Measurements from ENCODE around the gene STIM1.

The STIM1 gene

DNA sequence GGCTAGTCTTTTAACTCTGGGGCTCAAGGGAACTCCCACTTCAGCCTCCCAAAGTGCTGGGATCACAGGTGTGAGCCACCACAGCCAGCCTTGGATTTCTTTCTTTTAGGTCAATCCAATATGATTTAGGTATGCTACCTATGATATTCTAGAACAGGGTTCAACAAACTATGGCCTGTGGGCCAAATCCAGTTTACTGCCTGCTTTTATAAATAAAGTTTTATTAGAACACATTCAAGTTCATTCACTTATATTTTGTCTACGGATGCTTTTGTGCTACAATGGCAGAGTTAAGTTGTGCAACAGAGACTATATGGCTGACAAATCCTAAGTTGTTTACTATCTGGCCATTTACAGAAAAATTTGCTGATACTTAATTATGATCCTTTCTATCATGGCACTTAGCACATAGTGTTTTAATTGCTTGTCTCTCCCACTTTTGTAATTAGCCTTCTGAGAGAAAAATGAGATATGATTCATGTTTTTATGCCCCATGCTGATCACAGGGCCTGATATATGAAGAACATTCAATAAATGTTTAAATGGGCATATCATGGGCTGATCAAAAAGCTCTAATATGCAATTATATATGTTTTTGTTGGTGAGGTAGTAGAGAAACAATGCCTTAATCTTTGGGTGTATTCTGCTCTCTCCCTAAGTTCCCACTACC, 109.6 kb downstream of the STIM1 start:
- POLR2A ChIA-PET (ENCODE audit: low non-redundant PET): no interaction called here
- no peak overlapping the region for H3K27ac ChIP-seq
- DNase-seq (ENCODE audit: low spot score): no peak
- CTCF ChIA-PET: interaction anchor here (0.6 to 0.7 kb wide), 2 partner anchors 11 to 110 kb away, joined by 3 read pairs; no protein-coding TSS in a partner anchor
- TF ChIP-seq, protein P1, sequence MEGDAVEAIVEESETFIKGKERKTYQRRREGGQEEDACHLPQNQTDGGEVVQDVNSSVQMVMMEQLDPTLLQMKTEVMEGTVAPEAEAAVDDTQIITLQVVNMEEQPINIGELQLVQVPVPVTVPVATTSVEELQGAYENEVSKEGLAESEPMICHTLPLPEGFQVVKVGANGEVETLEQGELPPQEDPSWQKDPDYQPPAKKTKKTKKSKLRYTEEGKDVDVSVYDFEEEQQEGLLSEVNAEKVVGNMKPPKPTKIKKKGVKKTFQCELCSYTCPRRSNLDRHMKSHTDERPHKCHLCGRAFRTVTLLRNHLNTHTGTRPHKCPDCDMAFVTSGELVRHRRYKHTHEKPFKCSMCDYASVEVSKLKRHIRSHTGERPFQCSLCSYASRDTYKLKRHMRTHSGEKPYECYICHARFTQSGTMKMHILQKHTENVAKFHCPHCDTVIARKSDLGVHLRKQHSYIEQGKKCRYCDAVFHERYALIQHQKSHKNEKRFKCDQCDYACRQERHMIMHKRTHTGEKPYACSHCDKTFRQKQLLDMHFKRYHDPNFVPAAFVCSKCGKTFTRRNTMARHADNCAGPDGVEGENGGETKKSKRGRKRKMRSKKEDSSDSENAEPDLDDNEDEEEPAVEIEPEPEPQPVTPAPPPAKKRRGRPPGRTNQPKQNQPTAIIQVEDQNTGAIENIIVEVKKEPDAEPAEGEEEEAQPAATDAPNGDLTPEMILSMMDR (conservative IDR thresholded peaks at IDR 0.05; ENCODE audit: low read depth): no peak

DNA sequence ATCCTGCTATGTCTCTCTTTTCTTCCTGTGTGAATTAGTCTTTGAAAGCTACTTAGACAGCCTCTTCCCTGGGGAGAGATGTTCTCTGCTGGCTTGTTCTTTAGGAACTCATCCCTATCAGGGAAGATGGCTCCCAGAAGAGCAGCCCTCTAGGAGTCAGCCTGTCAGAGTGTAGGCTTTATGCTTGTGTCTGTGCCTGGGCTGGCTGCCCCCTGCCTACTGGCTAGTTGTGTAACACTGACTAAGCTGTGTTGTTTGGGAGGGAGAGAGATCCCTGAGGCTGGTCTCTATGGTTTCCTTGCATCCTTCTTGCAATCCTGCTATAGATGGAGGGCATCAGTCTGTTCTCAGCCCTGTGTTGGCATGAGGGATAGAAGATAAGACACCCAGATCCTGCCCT, 112.2 kb downstream of the STIM1 start:
- DNase-seq (ENCODE audit: low spot score): no peak
- CTCF ChIA-PET: interaction anchor here (0.8 kb wide), 2 partner anchors 20 to 113 kb away, joined by 3 to 4 read pairs; no protein-coding TSS in a partner anchor
- H3K27ac ChIP-seq: no peak overlapping the region
- TF ChIP-seq, protein P1 (conservative IDR thresholded peaks at IDR 0.05; ENCODE audit: low read depth): no peak
- POLR2A ChIA-PET (ENCODE audit: low non-redundant PET): no interaction called here

DNA sequence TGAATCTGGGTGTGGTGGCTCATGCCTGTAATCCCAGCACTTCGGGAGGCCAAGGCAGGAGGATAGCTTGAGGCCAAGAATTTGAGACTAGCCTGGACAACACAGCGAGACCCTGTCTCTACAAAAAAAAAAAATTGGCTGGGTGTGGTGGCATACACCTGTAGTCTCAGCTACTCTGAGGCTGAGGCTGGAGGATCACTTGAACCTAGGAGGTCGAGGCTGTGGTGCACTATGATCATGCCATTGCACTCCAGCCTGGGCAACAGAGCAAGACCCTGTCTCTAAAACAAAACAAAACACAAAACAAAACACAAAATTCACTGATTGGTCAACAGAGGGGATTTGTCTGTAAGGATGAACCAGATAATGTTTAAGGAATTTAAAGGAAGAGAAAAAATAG, 113.7 kb downstream of the STIM1 start:
- CTCF ChIA-PET: interaction anchor here (1.0 kb wide), 1 partner anchor 114 kb away, joined by 3 read pairs; the partner anchor contains the start of gene STIM1
- POLR2A ChIA-PET (ENCODE audit: low non-redundant PET): no interaction called here
- H3K27ac ChIP-seq: no peak overlapping the region
- DNase-seq (ENCODE audit: low spot score): no peak
- TF ChIP-seq, protein P1 (conservative IDR thresholded peaks at IDR 0.05; ENCODE audit: low read depth): no peak

DNA sequence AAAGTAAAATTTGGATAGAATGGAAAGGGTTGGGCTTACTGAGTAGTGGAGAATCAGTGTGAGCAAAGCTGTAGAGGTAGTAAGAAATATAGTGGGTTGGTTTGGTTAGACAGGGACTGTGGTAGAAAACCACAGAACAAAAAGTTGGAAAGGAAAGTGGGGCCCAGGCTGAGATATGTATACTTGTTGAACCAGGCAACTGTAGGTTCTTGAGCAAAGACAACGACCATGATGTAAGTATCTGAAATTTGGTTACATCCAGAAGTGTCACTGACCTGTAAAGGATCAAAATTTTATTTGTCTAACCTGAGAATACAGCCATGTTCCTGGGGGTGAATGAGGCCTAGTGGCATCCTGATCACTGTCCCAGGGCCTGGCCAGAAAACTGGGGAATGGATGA, 114.1 kb downstream of the STIM1 start:
- TF ChIP-seq, protein P1 (conservative IDR thresholded peaks at IDR 0.05; ENCODE audit: low read depth): no peak
- POLR2A ChIA-PET (ENCODE audit: low non-redundant PET): no interaction called here
- no peak for DNase-seq (ENCODE audit: low spot score)
- CTCF ChIA-PET: no interaction called here
- no peak overlapping the region for H3K27ac ChIP-seq

DNA sequence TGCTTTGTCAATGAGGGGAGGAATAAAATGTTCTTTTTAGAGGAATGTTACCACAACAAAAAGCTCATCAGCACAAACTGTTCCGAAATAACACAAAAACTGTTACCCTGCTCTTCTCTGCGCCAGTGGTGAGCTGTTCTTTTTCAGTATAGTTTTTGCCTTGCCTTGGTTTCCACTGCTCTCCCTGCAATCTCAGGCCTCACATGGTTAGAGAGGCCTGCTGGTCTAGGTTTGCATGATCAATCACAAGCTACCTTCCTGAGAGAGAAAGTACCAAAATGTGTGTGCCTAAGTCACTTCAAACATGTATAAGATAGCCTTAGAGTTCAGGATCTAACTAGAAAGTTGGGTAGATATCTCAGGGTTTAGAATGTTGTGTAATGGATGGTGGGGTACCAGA, 114.6 kb downstream of the STIM1 start:
- POLR2A ChIA-PET (ENCODE audit: low non-redundant PET): no interaction called here
- CTCF ChIA-PET: interaction anchor here (0.5 to 0.6 kb wide), 2 partner anchors 9 to 55 kb away, joined by 3 to 7 read pairs; no protein-coding TSS in a partner anchor
- no peak for DNase-seq (ENCODE audit: low spot score)
- TF ChIP-seq, protein P1 (conservative IDR thresholded peaks at IDR 0.05; ENCODE audit: low read depth): no peak
- no peak overlapping the region for H3K27ac ChIP-seq

DNA sequence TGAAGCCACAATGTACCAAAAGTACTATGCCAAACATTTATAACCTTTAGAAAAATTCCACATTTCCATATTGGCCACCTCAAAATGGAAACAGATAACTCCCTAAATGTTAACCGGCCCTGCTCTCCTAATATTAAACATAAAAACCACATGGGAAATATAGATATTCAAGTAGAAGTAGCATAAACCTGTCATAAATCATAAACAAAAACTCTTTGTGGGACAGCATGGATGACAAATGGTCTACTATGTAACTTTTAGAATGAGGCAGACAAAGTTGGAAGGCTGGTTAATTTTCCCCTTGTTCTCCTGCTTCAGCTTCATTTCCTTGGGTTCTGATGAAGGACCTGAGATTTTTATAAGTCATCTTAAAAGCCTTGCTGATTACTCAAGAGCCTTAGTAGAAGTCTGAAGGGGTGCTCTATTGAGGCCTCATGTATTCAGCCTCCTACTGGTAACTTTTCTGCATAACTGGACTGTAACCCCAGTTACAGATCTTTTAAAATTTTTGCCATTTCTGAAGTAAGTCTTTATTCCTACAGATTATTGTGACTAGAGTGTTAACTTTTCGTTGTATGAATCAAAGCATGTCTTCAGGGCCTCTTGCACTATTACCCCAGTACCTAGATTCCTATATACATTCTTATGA, 116.4 kb downstream of the STIM1 start:
- ChIA-PET POLR2A (ENCODE audit: low non-redundant PET) (no interaction called here), CTCF (no interaction called here)
- DNase-seq (ENCODE audit: low spot score): no peak

More for the DNA sequence above, 116.4 kb downstream of the STIM1 start:
- TF ChIP-seq, protein P1 (conservative IDR thresholded peaks at IDR 0.05; ENCODE audit: low read depth): no peak
- H3K27ac ChIP-seq: no peak overlapping the region
